Effector CD8-positive, alpha-beta T cell (primary cell): ENCODE results near the gene MGARP.
"Not testable (repeated sequence)": the region's sequence is repeated elsewhere in the genome, so short reads cannot be mapped to it uniquely, and the experiment has no call there.

Experiments
- DNase-seq: peaks from one replicate; lab custom pipeline; 2025; lab: John Stamatoyannopoulos, UW

The MGARP gene

GRCh38 chr4:139295942-139296299, 15.9 kb upstream of the MGARP start:
- no peak for DNase-seq

DNA sequence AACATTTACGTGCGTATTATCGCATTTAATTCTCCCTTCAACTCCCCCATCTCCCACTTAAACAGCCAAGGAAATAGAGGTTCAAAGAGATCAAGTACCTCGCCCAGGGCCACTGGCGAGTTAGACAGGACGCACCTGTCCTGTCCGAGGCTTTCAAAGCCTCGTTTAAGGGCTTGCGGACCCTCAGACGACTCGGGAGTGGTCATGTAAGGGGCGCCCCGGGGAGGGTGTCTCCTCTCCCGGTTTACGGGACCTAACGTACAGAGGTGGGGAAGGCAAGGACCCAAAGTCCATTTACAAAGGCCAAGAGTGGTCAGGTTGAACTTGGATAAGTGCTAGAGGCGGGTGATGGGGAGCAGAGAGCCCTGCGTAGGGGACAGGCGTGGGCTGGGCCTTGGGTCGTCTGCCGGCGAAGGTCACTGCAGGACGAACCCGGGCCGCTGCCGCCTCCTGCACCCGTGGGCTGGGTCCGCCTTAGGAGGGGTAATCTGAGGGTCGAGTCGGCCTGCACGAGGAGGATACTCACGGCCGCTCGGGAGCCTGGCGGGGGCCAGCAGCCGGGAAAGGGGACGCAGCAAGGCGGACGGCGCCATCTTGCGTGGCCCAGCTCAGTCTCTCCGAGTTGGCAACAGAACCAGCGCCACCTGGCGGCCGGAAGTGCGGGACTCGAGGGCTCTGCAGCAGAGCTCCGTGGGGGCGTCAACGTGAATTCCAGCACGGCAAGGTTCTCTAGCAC, 15.3 kb upstream of the MGARP start:
- peak; percentile 97 for DNase-seq

DNA sequence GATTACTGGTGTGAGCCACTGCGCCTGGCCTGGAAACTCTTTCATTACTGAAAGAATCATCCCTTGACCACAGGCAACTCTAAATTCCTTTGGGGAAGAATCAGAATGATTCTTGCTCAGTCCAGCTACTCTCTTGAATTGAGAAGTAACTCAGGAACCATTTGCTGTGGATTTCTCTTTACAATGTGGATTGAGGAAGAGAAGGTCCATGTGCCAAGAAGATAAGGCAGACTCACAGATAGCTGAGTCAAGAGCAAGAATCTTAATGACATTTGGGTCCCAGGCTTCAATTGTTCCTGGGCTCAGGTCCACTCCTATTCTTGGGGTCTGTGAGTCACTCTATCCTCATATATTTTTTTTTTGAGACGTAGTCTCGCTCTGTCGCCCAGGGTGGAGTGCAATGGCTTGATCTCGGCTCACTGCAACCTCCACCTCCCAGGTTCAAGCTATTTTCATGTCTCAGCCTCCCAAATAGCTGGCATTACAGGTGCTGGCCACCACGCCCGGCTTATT, 6.2 kb upstream of the MGARP start:
- DNase-seq: no peak

DNA sequence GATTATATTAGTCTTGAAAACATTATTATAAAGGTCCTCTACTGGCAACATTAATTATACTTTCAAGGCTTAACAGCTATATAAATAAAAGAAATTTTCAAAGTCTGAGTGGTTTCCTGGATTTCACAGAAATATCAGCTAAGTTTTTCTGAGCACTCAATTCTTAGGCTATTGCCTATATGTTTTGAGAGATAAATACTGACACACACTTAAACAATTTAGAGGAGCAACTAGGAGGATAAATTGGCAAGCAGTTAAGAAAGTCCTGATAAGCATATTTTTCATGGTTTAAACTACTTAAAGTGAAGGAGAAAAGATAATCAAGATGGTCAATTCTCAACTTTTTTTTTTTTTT, 2.7 kb upstream of the MGARP start:
- DNase-seq: no peak

DNA sequence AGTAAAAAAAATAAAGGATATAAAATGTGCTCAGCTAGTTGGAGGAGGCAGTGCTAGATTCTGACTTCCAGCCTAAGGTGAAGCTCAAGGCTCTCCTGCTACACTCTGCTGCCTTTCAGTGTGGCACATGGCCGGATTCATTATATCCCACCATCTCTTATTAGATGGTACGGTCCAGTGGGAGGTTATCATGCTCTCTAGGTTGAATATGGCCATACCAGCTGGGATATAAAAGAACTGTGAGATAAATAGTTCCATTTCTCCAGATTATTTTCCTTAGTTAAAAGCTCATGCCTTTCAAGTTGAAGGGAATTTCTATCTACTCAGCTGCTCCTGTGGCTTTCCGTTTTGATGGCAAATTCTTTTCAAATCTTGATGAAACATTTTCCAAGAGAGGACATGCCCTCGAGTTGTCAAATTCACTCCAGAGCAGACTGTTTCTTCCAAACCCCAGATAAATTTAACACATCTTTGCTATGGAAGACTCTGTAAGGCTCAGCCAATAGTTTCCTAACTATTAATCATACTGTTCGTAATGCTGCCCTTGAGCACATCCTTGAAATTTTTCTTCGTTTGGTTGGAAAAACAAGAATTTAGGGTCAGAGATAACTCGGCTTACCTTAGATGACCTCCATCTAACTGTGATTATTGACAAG, 2.2 kb upstream of the MGARP start:
- no peak for DNase-seq

DNA sequence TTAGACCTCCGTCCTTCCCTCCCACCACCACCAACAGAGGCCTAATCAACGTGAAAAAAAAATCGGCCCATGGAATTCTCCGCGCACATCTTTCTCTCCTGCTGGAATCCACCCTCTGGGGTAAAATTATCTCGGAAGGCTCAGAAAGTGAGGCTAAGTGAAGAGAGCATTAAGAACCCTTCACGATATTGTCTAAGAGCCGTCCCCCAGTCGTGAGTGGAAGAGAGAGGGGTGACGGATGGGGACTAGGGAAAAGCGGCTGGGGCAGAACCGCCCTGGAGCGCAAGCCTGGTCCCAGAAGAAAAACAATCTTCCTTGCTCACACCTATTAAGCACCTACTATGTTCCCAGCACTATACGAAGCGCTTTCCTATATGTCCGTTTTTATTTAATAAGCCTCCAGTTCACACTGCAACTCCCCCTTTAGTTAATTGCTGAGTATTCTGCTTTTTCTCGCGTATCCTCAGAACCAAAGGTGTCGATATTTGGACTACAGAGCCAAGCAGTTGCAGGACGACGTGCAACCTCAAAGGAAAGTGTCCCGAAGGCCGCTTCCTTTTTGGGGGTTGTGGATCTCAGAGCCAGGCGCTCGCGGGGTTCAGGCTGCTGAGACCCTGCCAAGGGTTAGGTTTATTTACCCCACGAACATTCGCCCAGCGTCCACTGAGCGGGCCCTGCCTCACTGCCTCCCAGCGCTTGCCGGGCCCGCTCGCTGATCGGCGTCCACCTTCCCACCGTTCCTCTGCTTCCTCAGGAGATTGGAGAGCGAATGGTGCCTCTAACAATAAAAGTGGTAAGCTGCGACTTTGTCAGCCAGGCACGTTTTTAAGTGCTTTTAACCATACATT, 889 bp downstream of the MGARP start:
- DNase-seq: no peak

DNA sequence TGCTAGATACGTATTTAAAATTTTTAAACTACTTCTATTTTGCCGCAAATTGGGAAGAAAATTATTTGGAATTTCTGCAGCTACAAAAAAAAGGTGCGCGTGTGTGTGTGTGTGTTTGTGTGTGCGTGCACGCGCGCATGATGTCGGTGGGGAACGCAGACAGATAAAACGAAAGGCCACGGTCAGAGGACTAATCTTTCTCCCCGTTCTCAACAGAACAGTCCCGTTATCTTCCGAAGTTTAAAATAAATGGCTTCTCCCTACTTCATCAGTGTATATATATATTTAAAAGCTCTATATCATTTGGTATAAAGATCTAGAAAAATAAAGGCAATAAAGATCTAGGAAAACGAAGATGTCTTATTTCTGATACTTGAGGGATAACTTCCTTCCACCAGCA, 1.5 kb downstream of the MGARP start:
- DNase-seq: no peak

DNA sequence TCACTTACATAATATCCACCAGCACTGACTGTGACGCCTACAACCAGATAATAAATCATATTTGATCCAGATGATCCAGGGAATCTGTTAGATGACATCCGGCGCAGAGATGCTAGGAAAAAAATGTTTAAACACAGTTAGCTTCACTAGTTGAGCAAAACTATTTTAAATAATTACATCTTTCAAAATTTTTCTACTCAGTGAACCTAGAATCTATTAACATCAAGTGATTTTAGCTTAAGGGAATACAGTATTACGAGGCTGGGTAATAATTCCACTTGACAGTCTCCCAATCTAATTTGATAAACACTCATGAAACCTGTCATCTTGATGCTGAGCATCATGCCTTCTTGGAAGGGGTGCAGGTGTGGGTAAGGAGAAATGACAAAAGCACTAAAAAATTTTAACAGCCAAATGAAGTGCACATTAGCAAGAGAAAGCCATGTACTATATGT, 4.7 kb downstream of the MGARP start:
- no peak for DNase-seq

DNA sequence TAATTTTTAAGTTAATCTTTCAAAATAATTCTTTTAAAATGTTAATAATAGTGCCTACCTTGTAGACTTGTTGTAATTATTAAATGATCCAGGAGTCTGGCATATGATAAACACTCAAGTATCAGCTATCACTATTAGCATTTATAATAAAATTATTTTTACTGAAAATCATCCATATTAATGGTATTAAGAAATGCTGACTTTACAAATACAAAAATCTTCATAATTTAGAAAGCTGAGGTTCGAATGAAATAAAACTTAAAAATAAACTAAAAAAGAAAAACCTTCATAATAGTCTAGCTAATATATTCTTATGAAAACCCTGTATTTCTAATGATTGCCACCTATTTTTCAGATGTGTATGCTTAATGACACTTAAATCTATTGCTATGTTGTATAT, 5.2 kb downstream of the MGARP start:
- DNase-seq: no peak

DNA sequence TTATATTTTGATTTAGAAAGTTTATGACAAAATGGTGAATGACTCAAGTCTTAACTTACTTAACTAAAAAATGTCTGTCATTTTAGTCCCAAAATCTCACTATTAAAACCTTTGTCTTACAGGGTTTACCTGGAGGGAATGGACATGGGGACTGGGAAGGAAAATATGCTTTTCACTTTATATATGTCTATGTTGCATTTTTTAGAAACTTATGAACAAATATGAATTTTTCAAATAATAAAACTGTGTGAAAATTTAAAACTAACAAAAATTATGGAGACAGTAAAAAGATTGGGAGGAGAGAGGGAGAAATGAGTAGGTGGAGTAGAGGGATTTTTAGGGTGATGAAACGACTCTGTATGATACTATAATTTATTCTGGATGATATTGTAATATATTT, 6.2 kb downstream of the MGARP start:
- no peak for DNase-seq

DNA sequence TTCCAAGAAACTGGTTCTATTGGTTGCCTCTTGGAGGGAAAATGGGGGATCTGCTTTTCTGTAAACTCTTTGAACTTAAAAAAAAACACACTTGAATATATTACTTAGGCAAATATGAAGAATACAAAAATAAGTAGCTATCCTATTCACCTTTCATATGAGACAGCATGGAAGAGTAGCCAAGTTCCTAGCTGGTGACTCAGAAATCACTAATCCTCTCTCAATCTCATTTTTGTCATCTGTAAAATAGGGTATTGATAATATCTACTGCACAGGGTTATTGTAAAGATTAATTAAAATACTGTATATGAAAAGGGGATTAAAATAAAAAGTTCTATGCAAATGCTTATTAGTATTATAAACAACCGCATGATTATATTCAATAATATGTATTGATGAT, 12.7 kb downstream of the MGARP start:
- DNase-seq: no peak

DNA sequence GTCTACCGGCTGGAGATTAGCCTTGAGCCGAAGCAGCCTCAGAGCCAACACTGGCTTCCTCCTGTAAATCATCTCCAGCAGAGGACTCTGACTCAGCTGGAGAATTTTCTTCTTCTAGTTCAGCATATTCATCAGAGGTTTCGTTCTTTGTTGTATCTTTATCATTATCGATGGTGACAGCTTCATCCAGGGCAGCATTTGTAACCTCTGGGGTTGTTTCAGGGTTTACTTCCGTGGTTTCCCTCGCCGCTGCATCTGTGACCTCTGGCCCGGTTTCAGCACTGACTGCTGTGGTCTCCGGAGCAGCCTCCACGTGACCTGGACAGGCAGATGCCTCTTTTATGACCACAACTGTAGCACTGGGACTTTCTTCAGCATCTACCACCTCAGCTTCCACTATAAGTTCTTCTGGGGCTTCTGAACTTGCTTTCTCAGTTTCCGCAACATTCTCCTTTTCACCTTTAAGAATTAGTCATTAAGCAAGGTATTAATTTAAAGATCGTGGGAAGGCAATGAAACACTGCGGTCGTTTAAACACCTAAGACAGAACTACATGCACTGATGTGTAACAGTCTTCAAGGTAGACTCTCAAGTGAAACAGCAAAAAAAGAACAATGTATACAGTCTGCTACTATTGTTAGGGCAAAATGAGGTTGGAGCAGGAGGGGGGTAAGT, 13.3 kb downstream of the MGARP start:
- DNase-seq: peak; percentile 2

- DNase-seq: no peak
These were observed 13.8 kb downstream of the MGARP start for GRCh38 chr4:139266208-139266582.

- DNase-seq: no peak
These were observed 14.4 kb downstream of the MGARP start for GRCh38 chr4:139265654-139266053.

- DNase-seq: no peak
These were observed 23.7 kb downstream of the MGARP start for GRCh38 chr4:139256349-139256748.

GRCh38 chr4:139255581-139255980, 24.4 kb downstream of the MGARP start:
- not testable (repeated sequence) for DNase-seq

- DNase-seq: no peak
These were observed 26.3 kb downstream of the MGARP start for GRCh38 chr4:139253713-139254112.

GRCh38 chr4:139253046-139253445, 27.0 kb downstream of the MGARP start:
- no peak for DNase-seq

DNA sequence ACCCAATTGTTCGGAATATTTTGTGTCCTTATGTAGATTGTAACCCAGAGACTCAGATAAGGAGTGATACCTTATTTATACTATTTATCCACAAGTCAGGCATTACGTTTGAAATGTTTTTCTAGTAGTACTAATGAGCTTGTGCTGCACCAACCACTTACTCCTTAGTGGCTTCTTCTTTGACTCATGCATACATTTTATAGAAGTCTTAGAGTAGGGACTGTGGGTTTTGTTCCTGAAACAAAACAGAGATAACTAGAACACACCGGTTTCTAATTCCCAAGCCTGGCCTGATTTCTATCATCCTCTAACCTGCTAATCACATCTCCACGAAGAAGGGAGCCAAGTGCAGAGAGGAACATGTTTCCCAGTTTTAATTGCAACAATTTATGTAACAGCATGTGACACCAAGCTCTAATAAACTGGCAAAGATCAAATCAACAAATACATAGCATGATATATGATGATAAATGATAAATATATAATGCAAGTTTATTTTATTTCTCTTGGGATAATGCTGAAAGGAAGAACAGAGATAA, 32.3 kb downstream of the MGARP start:
- DNase-seq: no peak

DNA sequence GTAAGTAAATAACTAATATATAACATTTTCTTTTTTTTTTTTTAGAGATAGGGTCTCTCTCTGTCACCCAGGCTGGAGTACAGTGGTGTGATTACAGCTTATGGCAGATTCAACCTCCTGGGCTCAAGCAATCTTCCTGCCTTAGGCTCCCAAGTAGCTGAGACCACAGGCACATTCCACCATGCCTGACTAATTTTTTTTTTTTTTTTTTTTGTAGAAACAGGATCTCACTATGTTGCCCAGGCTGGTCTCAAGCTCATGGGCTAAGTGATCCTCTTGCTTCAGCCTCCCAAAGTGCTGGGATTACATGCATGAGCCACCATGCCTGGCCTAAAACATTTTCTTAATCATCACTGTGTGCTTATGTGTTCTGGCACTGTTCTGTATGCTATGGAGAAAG, 32.8 kb downstream of the MGARP start:
- DNase-seq: no peak

DNA sequence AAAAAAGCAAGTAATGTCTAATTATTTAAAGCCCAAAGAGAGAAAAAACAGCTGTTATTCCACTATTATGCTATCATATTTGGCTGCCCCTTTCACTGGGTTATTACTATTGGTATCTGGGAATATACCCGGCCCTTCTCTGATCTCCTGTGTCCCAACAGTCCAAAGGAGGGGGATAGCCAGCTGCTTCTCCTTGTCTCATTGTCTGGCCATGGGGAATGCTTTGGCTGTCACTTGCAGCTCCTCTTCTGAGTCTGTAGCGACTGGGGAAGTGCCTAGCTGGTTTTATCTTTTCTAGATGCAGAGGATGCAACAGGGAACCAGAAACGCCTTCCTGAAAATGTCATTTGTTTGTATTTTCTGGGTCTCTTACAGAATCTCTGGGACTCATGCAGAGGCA, 33.9 kb downstream of the MGARP start:
- DNase-seq: no peak

DNA sequence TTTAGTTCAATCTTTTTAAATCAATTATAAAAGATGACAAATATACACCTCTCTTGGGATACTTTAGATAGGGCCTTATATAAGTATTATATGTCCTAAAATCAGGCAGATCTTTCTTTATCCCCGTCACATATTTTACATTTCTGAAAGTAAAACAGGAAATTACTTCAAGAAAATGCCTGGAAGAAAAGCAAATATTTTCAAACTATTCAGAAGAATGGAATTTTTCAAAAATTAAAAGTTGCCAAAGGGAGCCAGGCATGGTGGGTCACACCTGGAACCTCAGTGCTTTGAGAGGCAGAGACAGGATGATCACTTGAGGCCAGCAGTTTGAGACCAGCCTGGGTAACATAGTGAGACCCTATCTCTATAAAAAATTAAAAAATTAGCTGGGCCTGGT, 34.4 kb downstream of the MGARP start:
- DNase-seq: no peak
